GM18858 (cell line): ENCODE measurements around the gene VPS37B.

ENCODE experiments used
- ATAC-seq: cut with Tn5 transposase; IDR thresholded peaks from one replicate; pipeline ENCODE4 v1.9.1; 2021; ENCODE audit not compliant: unreplicated experiment

VPS37B gene

DNA sequence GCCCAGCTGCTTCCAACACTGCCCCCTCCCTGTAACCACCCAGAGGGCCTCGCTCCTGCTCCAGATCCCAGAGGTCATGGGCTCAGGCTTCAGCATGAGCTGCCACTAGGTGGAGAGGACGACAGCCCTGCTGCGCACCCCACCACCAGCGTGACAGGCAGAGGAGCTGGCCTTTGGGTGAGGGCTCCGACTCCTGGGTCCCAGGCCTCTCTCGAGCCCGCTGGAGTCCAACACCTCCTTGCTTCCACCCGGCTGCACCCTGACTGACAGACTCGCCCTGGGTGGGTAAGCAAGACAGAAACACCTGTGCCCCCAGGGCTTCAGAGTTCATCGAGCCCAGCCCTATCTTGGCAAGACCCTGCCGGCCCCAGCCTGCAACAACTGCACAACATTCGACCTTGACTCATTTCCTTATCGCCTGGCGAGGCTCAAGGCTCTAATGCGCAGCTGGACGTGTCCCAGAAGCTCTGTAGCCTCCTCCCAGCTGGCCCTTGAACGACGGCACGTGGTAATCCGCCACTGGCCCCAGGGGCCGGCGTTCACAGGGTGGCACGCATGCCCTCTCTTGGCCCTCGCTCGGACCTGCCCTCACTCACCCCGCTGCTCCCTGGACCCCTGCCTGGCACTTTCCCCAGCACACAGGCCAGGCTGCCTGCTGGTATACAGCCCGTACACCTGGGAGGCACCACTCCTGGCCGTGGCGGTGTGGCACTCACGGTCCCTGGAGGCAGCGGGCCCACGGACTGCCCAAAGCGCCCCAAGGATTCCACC is 28.0 kb downstream of the VPS37B start:
- no peak for ATAC-seq

DNA sequence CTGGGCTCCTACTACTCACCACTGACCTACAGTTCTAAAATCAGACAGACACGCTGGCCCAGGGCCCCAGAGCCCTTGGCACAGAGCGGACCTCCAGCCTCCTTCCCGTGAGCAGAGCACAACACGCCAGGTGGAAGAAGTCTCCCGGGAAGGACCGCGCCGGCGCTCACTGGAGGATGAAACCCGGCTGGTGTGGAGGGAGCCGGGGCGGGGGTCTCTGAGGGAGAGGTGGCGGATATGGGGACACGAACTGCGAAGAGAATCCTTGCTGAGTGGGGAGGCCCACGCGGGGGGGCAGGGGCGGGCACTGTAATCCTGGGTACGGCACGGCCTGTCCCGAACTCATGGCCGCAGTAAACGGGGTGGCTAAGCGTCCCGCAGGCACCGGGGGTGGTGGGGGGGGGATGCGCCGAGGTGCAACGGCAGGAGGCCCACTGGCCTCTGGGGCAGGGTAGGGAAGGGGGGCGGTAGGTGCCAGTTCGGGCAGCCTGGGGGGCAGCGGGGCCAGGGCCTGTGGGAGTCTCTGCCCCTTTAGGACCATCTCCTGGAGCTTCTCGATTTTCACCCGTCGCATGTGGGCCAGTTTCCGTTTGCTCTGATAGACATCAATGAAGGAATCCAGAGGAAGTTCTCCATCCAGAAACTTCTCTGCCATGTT is 28.8 kb downstream of the VPS37B start:
- no peak for ATAC-seq

DNA sequence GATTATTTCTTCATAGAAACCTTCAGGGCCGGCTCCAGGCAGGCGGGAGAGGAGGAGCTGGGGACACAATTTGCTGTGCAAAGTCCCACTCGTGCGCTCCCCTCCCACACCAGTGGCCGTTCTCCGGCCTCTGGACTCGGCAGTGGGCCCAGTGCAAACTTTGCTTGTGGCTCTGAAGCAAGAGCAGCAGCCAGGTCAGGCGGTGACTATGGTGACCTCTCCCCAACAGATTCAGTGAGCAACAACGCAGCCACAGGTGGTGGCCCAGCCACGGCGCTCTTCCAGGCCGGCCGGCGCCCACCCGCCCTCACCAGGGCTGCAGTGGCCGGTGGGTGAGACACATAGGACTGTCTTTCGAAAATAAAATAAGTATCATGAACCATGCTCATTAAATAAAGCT is 29.5 kb downstream of the VPS37B start:
- ATAC-seq: no peak

DNA sequence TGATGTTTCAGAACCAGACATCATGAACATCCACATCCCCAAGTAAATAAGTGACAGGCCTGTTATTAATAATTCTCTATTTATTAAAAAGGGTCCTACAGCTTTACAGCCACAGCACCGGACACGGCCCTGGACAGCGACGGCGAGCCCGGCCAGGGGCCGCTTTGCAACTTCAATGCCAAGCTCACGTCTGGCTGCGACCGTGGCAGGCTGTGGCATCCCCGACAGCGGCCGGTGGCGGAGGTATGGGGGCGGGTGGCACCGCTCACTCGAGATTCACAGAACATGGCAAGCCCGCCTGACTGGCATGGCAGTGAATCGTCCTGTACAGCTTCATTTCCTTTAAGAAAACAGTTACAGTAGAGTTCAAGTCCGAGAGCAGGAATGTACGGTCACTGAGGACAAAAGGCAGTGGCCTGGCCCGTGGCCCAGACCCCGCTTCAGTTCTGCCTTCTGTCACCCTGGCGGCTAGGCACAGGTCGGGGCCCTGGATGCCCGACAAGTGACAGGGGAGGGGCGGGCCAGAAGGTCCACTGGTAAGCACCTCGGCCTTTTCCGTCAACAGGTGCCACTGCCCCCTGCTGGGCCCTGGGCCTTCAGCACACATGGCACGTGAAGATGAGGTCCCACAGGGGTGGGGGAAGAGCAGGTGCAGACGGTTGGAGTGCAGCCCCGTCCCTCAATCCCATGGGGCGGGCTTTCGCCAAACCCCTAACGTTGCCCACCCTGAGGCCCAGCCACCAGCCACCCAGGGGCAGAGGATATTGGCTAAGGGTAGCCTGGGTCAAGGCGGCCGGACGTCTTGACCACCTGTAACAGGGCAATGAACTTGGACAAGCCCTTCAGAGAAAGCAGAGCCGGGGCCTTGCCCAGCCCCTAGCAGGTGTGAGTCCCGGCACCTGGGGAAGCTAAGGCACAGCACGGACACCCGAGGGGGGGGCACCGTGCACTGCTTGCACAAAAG is 30.4 kb downstream of the VPS37B start:
- no peak for ATAC-seq

DNA sequence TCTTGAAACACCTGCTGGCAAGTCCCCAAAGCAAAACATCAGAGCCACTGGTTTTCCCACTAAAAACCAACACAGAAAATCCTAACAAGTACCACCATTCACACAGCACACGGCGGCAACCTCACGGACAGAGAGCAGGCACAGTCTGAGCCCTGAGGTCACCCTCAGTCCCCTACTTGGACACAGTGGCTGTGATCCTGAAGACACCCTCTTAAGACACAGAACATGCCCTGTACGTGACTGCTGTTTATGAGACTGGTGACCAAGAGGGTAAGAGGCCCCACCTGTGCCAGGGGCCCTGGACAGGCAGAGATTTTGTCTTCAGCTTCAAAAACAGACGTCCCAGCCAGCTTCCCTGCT is 31.1 kb downstream of the VPS37B start:
- ATAC-seq: no peak

DNA sequence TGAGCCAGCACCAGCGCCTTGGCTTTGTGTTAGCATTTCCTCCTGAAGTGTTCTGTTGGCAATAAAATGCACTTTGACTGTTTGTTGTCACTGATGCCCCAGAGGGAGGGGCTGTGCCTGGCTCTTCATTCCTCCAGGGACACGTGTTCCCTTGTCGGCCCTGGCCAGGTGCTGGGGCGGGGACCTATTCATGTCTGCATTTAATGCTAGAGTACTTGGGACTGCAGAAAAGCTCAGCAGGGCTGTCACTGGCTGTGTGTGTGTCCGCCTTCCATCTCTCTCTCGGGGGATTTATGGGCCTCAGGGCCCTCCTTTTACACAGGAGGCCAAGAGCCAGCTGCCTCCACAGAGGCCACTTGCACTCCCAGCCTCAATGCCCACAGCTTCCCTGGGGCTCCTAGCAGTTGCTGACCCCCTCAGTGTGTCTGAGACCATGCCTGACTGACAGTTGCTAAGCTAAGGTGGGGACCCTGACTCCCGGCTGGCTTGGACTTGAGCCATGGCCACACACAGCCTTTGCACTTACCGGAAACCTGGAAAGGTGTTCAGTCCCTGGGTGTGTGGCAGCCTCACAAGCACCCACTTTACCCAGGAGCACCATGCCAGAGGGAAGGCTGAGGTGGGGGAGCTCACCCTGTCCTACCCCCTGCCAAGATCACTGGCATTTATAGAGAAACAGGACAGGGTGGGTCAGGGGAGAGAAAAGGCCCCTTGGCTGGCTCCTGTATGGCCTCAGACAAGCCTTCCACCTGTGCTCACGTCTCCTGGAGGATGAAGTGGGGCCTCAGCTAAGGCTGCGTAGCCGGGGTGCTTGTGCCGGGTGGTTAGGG is 32.8 kb downstream of the VPS37B start:
- ATAC-seq: no peak

DNA sequence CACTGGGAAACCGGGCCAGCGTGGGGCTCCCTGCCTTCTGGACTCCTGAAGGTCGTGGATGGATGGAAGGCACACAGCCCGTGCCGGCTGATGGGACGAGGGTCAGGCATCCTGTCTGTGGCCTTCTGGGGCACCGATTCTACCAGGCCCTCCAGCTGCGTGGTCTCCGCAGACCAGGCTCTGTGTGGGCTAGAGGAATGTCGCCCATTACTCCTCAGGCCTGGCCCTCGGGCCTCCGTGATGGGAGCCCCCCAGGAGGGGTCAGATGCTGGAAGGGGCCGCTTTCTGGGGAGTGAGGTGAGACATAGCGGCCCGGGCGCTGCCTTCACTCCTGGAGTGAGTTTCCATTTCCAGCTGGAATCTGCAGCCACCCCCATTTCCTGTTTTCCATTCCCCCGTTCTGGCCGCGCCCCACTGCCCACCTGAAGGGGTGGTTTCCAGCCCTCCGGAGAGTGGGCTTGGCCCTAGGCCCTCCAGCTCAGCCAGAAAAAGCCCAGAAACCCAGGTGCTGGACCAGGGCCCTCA is 33.8 kb downstream of the VPS37B start:
- ATAC-seq: no peak

DNA sequence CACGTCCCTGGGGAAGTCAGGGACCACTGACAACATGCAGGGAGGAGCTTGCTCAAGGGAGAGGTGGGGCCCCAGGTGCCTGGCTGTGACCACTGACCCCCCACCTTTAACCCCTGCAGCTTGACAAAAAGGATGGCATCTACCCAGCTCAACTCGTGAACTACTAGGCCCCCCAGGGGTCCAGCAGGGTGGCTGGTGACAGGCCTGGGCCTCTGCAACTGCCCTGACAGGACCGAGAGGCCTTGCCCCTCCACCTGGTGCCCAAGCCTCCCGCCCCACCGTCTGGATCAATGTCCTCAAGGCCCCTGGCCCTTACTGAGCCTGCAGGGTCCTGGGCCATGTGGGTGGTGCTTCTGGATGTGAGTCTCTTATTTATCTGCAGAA is 34.3 kb downstream of the VPS37B start:
- ATAC-seq: no peak

DNA sequence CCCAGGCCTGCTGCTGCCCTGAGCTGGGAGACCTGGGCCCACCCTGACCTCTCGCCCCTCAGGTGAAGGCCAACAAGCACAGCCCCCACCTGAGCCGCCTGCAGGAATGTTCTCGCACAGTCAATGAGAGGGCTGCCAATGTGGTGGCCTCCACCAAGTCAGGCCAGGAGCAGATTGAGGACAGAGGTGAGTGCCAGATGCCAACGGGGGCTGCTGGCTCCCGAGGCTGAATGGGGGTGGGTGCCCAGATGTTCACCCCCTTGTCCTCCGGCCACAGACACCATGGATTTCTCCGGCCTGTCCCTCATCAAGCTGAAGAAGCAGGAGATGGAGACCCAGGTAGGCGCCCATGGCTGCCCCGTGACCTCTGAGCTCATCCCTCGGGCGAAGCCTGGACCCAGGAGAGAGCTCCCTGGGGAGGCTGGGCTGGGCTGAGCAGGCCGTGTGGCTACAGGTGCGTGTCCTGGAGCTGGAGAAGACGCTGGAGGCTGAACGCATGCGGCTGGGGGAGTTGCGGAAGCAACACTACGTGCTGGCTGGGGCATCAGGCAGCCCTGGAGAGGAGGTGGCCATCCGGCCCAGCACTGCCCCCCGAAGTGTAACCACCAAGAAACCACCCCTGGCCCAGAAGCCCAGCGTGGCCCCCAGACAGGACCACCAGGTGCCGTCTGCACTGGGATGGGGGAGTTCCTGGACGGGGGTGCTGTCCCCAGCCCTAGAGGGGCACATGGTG is 34.9 kb downstream of the VPS37B start:
- no peak for ATAC-seq

DNA sequence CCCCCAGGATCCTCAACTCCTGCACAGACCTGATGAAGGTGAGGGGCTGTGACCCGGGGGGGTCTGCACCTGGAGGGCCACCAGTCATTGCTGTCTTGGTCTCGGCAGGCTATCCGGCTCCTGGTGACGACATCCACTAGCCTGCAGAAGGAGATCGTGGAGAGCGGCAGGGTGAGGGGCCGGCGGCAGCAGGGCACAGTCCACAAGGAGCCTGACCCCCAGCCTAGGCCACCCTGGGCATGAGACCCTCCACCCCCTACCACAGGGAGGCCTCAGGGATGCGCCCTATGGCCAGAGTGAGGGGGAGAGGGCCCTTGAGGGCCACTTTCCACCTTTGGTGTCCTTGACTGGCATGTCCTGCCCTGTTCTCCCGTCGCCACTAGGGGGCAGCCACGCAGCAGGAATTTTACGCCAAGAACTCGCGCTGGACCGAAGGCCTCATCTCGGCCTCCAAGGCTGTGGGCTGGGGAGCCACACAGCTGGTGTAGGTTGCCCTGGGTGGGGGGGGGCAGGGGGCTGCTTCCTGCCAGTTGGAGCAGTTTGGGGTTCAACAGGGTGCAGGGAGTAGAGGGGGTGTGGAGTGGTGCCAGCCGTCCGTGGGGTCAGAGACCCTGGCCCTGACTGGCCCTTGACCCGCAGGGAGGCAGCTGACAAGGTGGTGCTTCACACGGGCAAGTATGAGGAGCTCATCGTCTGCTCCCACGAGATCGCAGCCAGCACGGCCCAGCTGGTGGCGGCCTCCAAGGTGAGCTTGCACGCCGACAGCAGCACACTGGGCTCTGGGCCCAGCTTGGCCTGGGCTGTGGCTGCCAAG is 35.7 kb downstream of the VPS37B start:
- ATAC-seq: no peak

DNA sequence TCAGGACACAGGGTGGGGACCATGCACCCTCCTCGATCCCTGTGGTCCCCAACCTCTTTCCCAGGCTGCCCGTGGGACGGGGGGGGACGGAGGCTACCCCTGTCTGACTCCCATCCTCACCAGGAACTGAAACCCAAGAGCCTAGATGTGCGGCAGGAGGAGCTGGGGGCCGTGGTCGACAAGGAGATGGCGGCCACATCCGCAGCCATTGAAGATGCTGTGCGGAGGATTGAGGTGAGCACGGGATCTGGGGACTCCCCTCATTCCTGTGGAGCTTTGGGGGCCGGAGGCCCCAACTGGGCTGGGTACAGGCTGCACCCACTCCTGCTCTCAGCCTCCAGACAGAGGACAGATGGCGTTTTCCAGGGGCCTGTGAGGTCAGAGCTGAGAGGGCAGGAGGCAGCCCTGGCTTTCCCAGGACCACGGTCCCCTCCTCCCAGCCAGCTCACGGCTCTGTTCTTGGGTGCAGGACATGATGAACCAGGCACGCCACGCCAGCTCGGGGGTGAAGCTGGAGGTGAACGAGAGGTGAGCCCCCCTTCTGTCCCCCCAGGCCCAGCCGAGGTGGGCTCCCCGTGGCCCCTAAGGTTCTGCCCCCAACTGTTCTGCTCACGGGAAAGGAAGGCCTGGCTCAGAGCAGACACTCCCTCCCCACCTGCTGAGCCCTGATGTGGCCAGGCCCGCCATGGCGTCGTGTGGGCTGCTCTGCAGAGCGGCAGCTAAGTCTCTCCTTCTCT is 36.5 kb downstream of the VPS37B start:
- no peak for ATAC-seq

DNA sequence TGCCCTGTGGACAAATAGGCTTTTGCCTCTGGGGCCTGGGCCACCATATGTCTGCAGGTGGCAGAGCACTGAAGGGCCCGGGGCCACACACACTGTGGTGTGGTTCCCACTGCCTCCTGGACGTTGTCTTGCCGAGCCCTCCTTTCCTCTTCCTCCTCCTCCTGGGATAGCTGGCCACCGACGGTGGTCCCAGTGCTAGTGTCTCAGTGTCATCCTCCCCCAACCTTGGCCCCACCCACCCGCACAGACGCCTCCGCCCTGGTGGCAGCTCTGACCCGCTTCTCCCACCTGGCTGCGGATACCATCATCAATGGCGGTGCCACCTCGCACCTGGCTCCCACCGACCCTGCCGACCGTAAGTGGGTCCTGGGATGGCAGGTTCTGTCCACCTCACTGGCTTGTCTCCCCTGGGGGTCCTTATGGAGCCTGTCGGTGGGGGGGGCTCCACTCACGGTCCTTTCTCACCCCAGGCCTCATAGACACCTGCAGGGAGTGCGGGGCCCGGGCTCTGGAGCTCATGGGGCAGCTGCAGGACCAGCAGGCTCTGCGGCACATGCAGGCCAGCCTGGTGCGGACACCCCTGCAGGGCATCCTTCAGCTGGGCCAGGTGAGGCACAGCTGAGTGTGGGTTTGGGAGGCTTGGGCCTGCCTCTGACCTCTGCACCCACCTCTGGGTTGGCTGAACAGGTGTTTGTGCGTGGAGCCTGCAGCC is 37.2 kb downstream of the VPS37B start:
- no peak for ATAC-seq

DNA sequence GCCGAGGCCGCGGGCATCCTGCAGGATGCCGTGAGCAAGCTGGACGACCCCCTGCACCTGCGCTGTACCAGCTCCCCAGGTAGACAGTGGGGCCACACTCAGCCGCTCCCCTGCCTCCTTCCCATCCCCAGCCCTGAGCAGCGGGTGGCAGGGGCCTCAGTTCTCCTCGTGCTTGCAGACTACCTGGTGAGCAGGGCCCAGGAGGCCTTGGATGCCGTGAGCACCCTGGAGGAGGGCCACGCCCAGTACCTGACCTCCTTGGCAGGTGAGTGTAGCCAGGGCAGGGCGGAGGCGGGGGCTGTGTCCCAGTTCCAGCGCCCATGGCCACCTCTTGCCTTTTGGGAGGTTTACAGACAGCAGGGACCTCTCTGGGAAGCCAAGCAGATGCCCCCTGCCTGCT is 37.8 kb downstream of the VPS37B start:
- no peak for ATAC-seq

DNA sequence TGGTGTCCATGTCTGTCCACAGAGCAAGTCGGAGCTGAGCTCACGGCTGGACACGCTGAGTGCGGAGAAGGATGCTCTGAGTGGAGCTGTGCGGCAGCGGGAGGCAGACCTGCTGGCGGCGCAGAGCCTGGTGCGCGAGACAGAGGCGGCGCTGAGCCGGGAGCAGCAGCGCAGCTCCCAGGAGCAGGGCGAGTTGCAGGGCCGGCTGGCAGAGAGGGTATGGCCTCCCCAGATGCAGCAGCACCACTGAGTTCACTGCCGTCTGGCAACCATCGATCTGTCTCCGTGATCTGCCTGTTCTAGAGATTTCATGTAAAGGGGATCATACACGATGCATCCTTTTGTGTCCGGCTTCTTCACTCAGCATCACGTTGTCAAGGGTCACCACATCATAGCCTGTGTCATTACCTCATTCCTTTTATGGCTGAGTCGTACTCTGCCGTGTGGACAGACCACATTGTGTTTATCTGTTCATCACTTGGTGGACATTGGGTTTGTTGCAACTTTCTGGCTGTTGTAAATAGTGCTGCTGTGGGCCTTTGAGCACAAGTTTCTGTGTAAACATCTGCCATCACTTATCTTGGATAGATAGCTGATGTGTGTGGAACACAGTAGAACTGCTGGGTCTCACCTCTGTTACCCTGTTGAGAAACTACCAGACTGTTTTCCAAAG is 38.8 kb downstream of the VPS37B start:
- ATAC-seq: no peak

DNA sequence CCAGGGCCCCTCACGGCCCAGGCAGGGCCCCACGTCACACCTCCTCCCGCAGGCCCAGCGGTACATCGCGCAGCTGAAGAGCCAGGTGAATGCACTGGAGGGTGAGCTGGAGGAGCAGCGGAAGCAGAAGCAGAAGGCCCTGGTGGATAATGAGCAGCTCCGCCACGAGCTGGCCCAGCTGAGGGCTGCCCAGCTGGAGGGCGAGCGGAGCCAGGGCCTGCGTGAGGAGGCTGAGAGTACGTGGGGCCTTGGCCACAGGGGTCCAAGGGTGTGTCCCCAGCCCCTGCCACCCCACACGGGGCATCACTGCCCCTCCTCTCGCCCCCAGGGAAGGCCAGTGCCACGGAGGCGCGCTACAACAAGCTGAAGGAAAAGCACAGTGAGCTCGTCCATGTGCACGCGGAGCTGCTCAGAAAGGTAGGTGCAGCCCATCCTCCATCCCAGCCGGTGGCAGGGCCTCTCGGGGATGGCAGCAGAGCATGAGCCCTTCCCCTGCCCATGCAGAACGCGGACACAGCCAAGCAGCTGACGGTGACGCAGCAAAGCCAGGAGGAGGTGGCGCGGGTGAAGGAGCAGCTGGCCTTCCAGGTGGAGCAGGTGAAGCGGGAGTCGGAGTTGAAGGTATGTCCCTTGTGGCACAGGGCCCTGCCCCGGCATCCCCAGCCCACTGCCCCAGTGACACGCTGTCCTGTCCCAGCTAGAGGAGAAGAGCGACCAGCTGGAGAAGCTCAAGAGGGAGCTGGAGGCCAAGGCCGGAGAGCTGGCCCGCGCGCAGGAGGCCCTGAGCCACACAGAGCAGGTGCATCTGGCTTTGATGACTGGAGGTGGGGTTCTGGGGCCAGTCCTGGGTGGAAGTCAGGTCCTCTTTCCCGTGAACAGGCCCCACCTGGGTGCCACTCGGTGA is 39.7 kb downstream of the VPS37B start:
- ATAC-seq: no peak
